Ishikawa (cell line): Measurements from ENCODE around the gene RBM15.

Experiments
- CEBPB ChIP-seq: IDR thresholded peaks from 2 replicates; pipeline ENCODE4 v1.6.1; 2012
- CREB1 ChIP-seq: IDR thresholded peaks from 2 replicates; pipeline ENCODE4 v1.6.1; 2012; ENCODE audit warnings: low read depth
- EGR1 ChIP-seq: IDR thresholded peaks from 2 replicates; pipeline ENCODE4 v1.6.1; 2012
- EP300 ChIP-seq: IDR thresholded peaks from 2 replicates; pipeline ENCODE4 v1.6.1; 2012; ENCODE audit warnings: borderline replicate concordance
- FOXM1 ChIP-seq: IDR thresholded peaks from 2 replicates; pipeline ENCODE4 v1.6.1; 2012; ENCODE audit warnings: low read depth, borderline replicate concordance
- MAX ChIP-seq: IDR thresholded peaks from 2 replicates; pipeline ENCODE4 v1.6.1; 2012
- NFIC ChIP-seq: IDR thresholded peaks from 2 replicates; pipeline ENCODE4 v1.6.1; 2012
- RAD21 ChIP-seq: IDR thresholded peaks from 2 replicates; pipeline ENCODE4 v1.6.1; 2012; ENCODE audit warnings: low read depth
- REST ChIP-seq: IDR thresholded peaks from 2 replicates; pipeline ENCODE4 v1.6.1; 2012; ENCODE audit warnings: low read depth, mild to moderate bottlenecking
- TAF1 ChIP-seq: IDR thresholded peaks from 2 replicates; pipeline ENCODE4 v1.6.1; 2012; ENCODE audit warnings: low read depth, mild to moderate bottlenecking
- TCF12 ChIP-seq: IDR thresholded peaks from 2 replicates; pipeline ENCODE4 v1.6.1; 2012; ENCODE audit warnings: low read depth
- TEAD4 ChIP-seq: IDR thresholded peaks from 2 replicates; pipeline ENCODE4 v1.6.1; 2012
- USF1 ChIP-seq: IDR thresholded peaks from 2 replicates; pipeline ENCODE4 v1.6.1; 2012
- YY1 ChIP-seq: IDR thresholded peaks from 2 replicates; pipeline ENCODE4 v1.6.1; 2012; ENCODE audit warnings: low read depth
- ZBTB7A ChIP-seq: IDR thresholded peaks from 2 replicates; pipeline ENCODE4 v1.6.1; 2012; ENCODE audit warnings: low read depth

Gene RBM15

GRCh38 chr1:110390096-110390495 is 50.9 kb downstream of the RBM15 start:
- no peak for TF ChIP-seq EGR1

- TF ChIP-seq NFIC (no peak), CREB1 (no peak), USF1 (no peak), REST (no peak), TCF12 (no peak), TEAD4 (no peak), TAF1 (no peak), EP300 (no peak), FOXM1 (no peak), EGR1 (no peak), YY1 (no peak), CEBPB (no peak), RAD21 (no peak), MAX (no peak)
Measured at GRCh38 chr1:110390692-110391245, 51.6 kb downstream of the RBM15 start, which contains the start of gene SLC16A4. SLC16A4 (minus strand) TSS chr1:110391026; CDS start chr1:110389323, 1,703 bp downstream.

- TF ChIP-seq EP300 (no peak), CREB1 (no peak), RAD21 (no peak), ZBTB7A (no peak), EGR1 (no peak), CEBPB (no peak), REST (no peak), FOXM1 (no peak), NFIC (no peak)
Measured at GRCh38 chr1:110393286-110393685, 54.1 kb downstream of the RBM15 start.

- TF ChIP-seq ZBTB7A (no peak), CEBPB (no peak)
Measured at GRCh38 chr1:110393691-110394492, 54.7 kb downstream of the RBM15 start.

GRCh38 chr1:110394493-110394820 is 55.3 kb downstream of the RBM15 start:
- no peak for TF ChIP-seq EGR1
- no peak for TF ChIP-seq CEBPB
- no peak for TF ChIP-seq FOXM1
- no peak for TF ChIP-seq TAF1
- no peak for TF ChIP-seq EP300
